ENCODE results near the gene KCNQ2.

KCNQ2 gene

GRCh38 chr20:63359164-63359934 is 113.1 kb downstream of the KCNQ2 start:
- TF ChIP-seq GABPA (IDR thresholded peaks at IDR 0.05; ENCODE audit: low read depth) = no peak
- no peak for TF ChIP-seq POLR2AphosphoS5 (IDR thresholded peaks at IDR 0.05; ENCODE audit: low read depth)
- no peak for TF ChIP-seq CTCF (IDR thresholded peaks at IDR 0.05; ENCODE audit: insufficient read depth, low read length)
- no peak for TF ChIP-seq REST (IDR thresholded peaks at IDR 0.05; ENCODE audit: insufficient replicate concordance, low read depth)
- no peak for TF ChIP-seq SPI1 (IDR thresholded peaks at IDR 0.05; ENCODE audit: borderline replicate concordance, low read depth)
- Histone ChIP-seq H3K4me3 (replicated peaks; ENCODE audit: insufficient read depth, low read length) (no peak overlapping the region), H3K27ac (replicated peaks) (no peak overlapping the region), H3K27me3 (ENCODE audit: insufficient read depth, poor library complexity, severe bottlenecking) (peaks cover 22% of the 10 kb centered on the region)
- no peak for DNase-seq (ENCODE audit: low read depth in 1 of 2, low spot score in 1 of 2)

DNA sequence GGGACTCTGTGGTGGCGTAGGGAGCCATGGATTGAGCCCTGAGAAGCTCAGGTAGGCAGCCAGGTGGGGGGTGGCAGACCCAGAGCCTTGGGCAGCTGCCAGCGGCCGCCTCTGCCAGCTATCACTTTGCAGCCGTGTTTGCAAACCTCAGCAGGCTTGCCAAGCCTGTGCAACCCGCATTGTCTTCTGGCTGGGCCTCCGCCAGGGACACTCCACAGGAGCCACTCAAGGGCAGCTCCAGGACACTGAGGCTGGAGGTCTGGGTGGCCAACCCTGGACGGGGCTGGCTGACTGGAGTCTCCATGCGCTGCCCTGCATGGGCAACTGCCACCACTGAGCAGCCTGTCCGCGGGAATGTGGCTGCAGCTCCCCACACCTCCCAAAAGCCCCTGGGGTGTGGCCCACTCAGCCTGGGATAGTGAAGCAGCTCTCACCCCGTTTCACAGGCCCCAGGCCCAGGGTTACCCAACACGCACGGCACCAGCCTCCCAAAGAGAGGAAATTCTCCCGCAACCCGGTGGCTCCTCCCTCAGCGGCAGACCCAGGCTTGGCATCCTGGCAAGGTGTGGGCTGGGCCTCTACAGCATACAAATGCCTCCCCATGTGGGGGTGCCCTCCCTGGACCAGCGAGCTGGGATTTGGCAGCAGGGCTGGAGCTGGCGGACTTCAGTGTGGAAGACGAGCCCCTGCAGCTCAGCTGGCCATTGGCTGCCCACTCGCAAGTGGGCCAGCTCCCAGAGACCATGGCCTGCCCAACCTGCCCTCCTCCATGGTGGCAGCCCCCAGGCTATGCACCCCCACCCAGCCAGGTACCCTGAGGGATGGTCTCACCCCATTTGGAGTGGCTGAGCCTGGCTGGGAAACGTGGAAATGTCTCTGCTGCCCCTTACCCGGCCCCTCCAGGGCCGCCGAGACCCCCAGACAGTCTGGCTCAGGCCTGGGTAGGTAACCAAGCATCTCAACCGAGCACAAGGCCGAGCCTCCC is 114.2 kb downstream of the KCNQ2 start:
- DNase-seq (ENCODE audit: low read depth in 1 of 2, low spot score in 1 of 2) = no peak
- Histone ChIP-seq H3K27me3 (ENCODE audit: insufficient read depth, poor library complexity, severe bottlenecking) (peaks cover 22% of the 10 kb centered on the region), H3K27ac (replicated peaks) (no peak overlapping the region), H3K4me3 (replicated peaks; ENCODE audit: insufficient read depth, low read length) (no peak overlapping the region)
- TF ChIP-seq REST (IDR thresholded peaks at IDR 0.05; ENCODE audit: insufficient replicate concordance, low read depth) (no peak), GABPA (IDR thresholded peaks at IDR 0.05; ENCODE audit: low read depth) (no peak), SPI1 (IDR thresholded peaks at IDR 0.05; ENCODE audit: borderline replicate concordance, low read depth) (no peak), CTCF (IDR thresholded peaks at IDR 0.05; ENCODE audit: insufficient read depth, low read length) (no peak), POLR2AphosphoS5 (IDR thresholded peaks at IDR 0.05; ENCODE audit: low read depth) (no peak)

DNA sequence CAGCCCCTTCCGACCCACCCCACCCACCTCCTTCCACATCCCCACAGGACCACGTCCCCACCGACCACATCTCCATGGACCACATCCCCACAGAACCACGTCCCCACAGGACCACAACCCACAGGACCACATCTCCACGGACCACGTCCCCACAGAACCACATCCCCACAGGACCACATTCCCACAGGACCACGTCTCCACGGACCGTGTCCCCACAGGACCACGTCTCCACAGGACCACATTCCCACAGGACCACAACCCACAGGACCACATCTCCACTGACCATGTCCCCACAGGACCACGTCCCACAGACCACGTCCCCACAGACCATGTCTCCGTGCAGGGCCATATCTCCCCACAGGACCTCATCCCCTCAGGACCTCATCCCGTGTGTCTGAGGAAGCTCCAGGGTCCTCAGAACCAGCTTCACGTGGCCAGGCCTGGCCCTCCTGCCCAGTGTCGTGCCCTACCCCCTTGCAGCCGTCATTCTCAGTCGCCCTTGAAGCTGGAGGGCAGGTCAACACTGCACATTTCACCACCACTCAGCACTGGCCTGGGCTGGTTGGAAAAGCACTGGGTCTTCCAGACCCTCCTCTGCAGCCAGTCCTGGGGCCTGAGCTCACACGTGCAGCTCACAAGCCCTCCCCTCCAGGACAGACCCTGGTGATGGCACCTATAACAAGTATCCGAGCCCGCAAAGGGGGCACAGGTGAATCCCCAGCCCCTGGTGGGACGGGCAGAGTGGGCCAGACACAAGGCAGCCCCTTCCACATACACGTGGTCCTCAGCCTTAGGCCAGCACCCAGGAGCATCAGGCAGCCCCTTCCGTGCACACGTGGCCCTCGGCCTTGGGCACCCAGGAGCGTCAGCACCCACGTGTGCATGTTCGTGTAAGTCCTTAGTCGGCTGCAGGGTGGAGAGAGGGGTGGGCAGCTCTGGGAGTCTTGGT is 115.2 kb downstream of the KCNQ2 start:
- H3K4me3 ChIP-seq (replicated peaks; ENCODE audit: insufficient read depth, low read length) = no peak overlapping the region
- no peak overlapping the region for H3K27ac ChIP-seq (replicated peaks)
- TF ChIP-seq POLR2AphosphoS5 (IDR thresholded peaks at IDR 0.05; ENCODE audit: low read depth) (no peak), SPI1 (IDR thresholded peaks at IDR 0.05; ENCODE audit: borderline replicate concordance, low read depth) (no peak), CTCF (IDR thresholded peaks at IDR 0.05; ENCODE audit: insufficient read depth, low read length) (no peak), GABPA (IDR thresholded peaks at IDR 0.05; ENCODE audit: low read depth) (no peak), REST (IDR thresholded peaks at IDR 0.05; ENCODE audit: insufficient replicate concordance, low read depth) (no peak)
- peaks cover 17% of the 10 kb centered on the region for H3K27me3 ChIP-seq (ENCODE audit: insufficient read depth, poor library complexity, severe bottlenecking)
- DNase-seq (ENCODE audit: low read depth in 1 of 2, low spot score in 1 of 2) = no peak

Measured in HL-60 (cell line).